HCT116 (cell line): ENCODE results near the gene EP400. TPM values are rescaled to one million over a fixed set of nuclear protein-coding genes. Genes with fewer than 3 reads are reported as not detected.
A peak's percentile ranks its signal among the peaks of the same experiment; 100 is the strongest.

Experiments
- ATAC-seq: fragments of 200-7000 bp; cut with Tn5 transposase; 2 replicates; pipeline ENCODE4 v1.9.1; 2020; ENCODE audit warnings: mild to moderate bottlenecking, moderate library complexity
- BruUV-seq: library from RNA; stranded (reverse); fragments of 400-500 nt; replicated peaks from 2 replicates; lab custom pipeline; 2021; lab: Mats Ljungman, UMichigan
- CTCF ChIA-PET: fragments of 300-600 bp; sonication (Branson Sonifier 250); formaldehyde crosslinking; loops from one replicate; lab custom pipeline; 2021; ENCODE audit warnings: antibody characterized with exemption; lab: Charles Lee
- POLR2A ChIA-PET: fragments of 300-600, 350-600 bp; sonication (Branson Sonifier 250); formaldehyde crosslinking; loops from one replicate; lab custom pipeline; 2021; ENCODE audit warnings: antibody characterized with exemption; lab: Charles Lee
- RAD21 ChIA-PET, 2 experiments: fragments of 300-600 bp; sonication (Branson Sonifier 250); formaldehyde crosslinking; loops; one replicate each; lab custom pipeline; 2023; ENCODE audit warnings: low total read pairs in 2 of 2; ENCODE audit not compliant: uncharacterized antibody in 2 of 2, unreplicated experiment in 2 of 2, low non-redundant PET in 1 of 2; lab: Charles Lee
- DNase-seq: peaks from one replicate; pipeline ENCODE4 v3.0.0-alpha.2; 2010; ENCODE audit warnings: low read depth, low spot score
- H2AFZ ChIP-seq: fragments of 200-600 bp; shearing (Covaris generic), sonication (generic); 2 replicates; pipeline ENCODE4 v1.6.1; 2017; ENCODE audit warnings: low read depth, mixed run types, mixed read lengths, antibody characterized with exemption, low read length; ENCODE audit not compliant: poor library complexity, severe bottlenecking
- H3K27ac ChIP-seq: 2 replicates; pipeline ENCODE4 v1.5.1; 2012; ENCODE audit warnings: low read depth, low read length
- H3K27me3 ChIP-seq: fragments of 200-600 bp; sonication (generic); 2 replicates; pipeline ENCODE4 v1.6.1; 2016; ENCODE audit warnings: mixed run types, low read length, mixed read lengths; ENCODE audit not compliant: insufficient read depth
- H3K36me3 ChIP-seq, 2 experiments: fragments of 200-500 bp in 1 of 2; fragments of 200-600 bp in 1 of 2; sonication (Bioruptor generic) in 1 of 2; sonication (generic) in 1 of 2; 2 replicates each; pipeline versions ENCODE4 v1.5.1 to v1.6.1; 2014 to 2016; ENCODE audit warnings: low read length in 2 of 2, inconsistent platforms in 1 of 2, mixed read lengths in 1 of 2, mixed run types in 1 of 2; ENCODE audit not compliant: insufficient read depth in 2 of 2, control insufficient read depth in 1 of 2
- H3K4me1 ChIP-seq, 2 experiments: fragments of 200-600 bp in 1 of 2; sonication (generic) in 1 of 2; 2 replicates each; pipeline versions ENCODE4 v1.5.1 to v1.6.1; 2012 to 2017; ENCODE audit warnings: low read length in 2 of 2, inconsistent platforms in 1 of 2, mild to moderate bottlenecking in 1 of 2, mixed read lengths in 1 of 2, mixed run types in 1 of 2, moderate library complexity in 1 of 2; ENCODE audit not compliant: insufficient read depth in 2 of 2, control insufficient read depth in 1 of 2
- H3K4me2 ChIP-seq: fragments of 200-600 bp; sonication (generic); 2 replicates; pipeline ENCODE4 v1.6.1; 2017; ENCODE audit warnings: mixed run types, low read length, mixed read lengths
- H3K4me3 ChIP-seq, 2 experiments: fragments of 200-600 bp in 1 of 2; sonication (generic) in 1 of 2; replicated peaks in 1 of 2; 2 replicates each; pipeline ENCODE4 v1.5.1; 2011 to 2016; ENCODE audit warnings: low read length in 2 of 2, control low read depth in 1 of 2, low read depth in 1 of 2, mild to moderate bottlenecking in 1 of 2, mixed read lengths in 1 of 2, mixed run types in 1 of 2
- H3K79me2 ChIP-seq: fragments of 200-600 bp; sonication (generic); 2 replicates; pipeline ENCODE4 v1.6.1; 2017; ENCODE audit warnings: mild to moderate bottlenecking, mixed run types, low read length, moderate library complexity, mixed read lengths; ENCODE audit not compliant: insufficient read depth
- H3K9ac ChIP-seq: fragments of 200-600 bp; sonication (generic); 2 replicates; pipeline ENCODE4 v1.6.1; 2016; ENCODE audit warnings: low read length, mixed read lengths
- H3K9me2 ChIP-seq: fragments of 200-600 bp; sonication (generic), shearing (Covaris generic); 2 replicates; pipeline ENCODE4 v1.6.1; 2017; ENCODE audit warnings: mixed run types, mild to moderate bottlenecking, moderate library complexity; ENCODE audit not compliant: insufficient read depth
- H3K9me3 ChIP-seq, 2 experiments: fragments of 200-500 bp in 1 of 2; fragments of 200-600 bp in 1 of 2; sonication (Bioruptor generic) in 1 of 2; sonication (generic) in 1 of 2; 2 replicates each; pipeline ENCODE4 v1.6.1; 2014 to 2017; ENCODE audit warnings: low read length in 2 of 2, mixed read lengths in 2 of 2, inconsistent platforms in 1 of 2, low read depth in 1 of 2, mild to moderate bottlenecking in 1 of 2, mixed run types in 1 of 2, moderate library complexity in 1 of 2; ENCODE audit not compliant: control insufficient read depth in 1 of 2, insufficient read depth in 1 of 2
- H4K20me1 ChIP-seq: fragments of 200-600 bp; sonication (generic), shearing (Covaris generic); 2 replicates; pipeline ENCODE4 v1.6.1; 2017; ENCODE audit warnings: mixed run types, mild to moderate bottlenecking, moderate library complexity; ENCODE audit not compliant: insufficient read depth
- JUND ChIP-seq: IDR thresholded peaks from 2 replicates; pipeline ENCODE4 v1.6.1; 2012
- REST ChIP-seq: IDR thresholded peaks from 2 replicates; pipeline ENCODE4 v1.6.1; 2012; ENCODE audit warnings: low read depth
- TCF7L2 ChIP-seq: IDR thresholded peaks from 2 replicates; pipeline ENCODE4 v1.7.0; 2011; ENCODE audit warnings: borderline replicate concordance, inconsistent platforms; ENCODE audit not compliant: insufficient read depth, insufficient read length; ENCODE audit errors: extremely low read depth
- ZNF274 ChIP-seq: fragments of 200-500 bp; sonication (Bioruptor generic); IDR thresholded peaks from 2 replicates; pipeline ENCODE4 v1.6.1; 2014; ENCODE audit warnings: mild to moderate bottlenecking, low read depth, low read length, inconsistent platforms
- intact Hi-C: fragments of 100-400 bp; cut with micrococcal nuclease; formaldehyde crosslinking; loops from 2 replicates; pipeline ENCODE4 v1.10.0; 2022
- total RNA-seq: library from RNA; stranded (reverse); gene quantifications from one replicate; pipeline ENCODE4 v1.2.1, GENCODE V29; 2021; ENCODE audit not compliant: unreplicated experiment

The EP400 gene
- total RNA-seq, 1 experiment from 2014 or later, result 54.5 TPM

- CTCF ChIA-PET, result no interaction called here
- BruUV-seq, result no TSS peak
- RAD21 ChIA-PET, result no interaction called here
- POLR2A ChIA-PET, result no interaction called here
- Histone ChIP-seq H3K4me2 (no peak overlapping the region), H4K20me1 (no peaks in the 10 kb centered on the region; the same call in 1 of the 2 replicates), H3K9me3 (no peaks in the 10 kb centered on the region), H3K27me3 (no peaks in the 10 kb centered on the region), H3K9me2 (no peaks in the 10 kb centered on the region), H3K4me1 (peaks cover 12 to 17% of the 10 kb centered on the region in 2 experiments), H3K79me2 (peaks cover 12% of the 10 kb centered on the region; the same call in 1 of the 2 replicates), H3K4me3 (no peak overlapping the region), H2AFZ (no peak overlapping the region), H3K9ac (no peak overlapping the region), H3K27ac (no peak overlapping the region), H3K36me3 (peaks cover 11 to 21% of the 10 kb centered on the region in 2 experiments; a peak in 3 of 4 replicates)
- ATAC-seq (no peak), DNase-seq (no peak)
- intact Hi-C loops, result no loop called here
- TF ChIP-seq TCF7L2, result no peak
These were observed 131.7 kb downstream of the EP400 start for GRCh38 chr12:132081423-132081822.

GRCh38 chr12:132083614-132083940 is 133.8 kb downstream of the EP400 start:
- Histone ChIP-seq H3K9me3 (no peaks in the 10 kb centered on the region), H3K9me2 (no peaks in the 10 kb centered on the region), H3K79me2 (peaks cover 12% of the 10 kb centered on the region; the same call in 1 of the 2 replicates), H4K20me1 (no peaks in the 10 kb centered on the region), H3K27ac (peak overlapping the region; percentile 42; the same call in 1 of the 2 replicates), H3K4me3 (peak overlapping the region; percentile 12 to 44; a peak in 3 of 4 replicates), H3K9ac (peak overlapping the region; percentile 52), H2AFZ (peak overlapping the region; percentile 54), H3K36me3 (peaks cover 0 to 6% of the 10 kb centered on the region in 2 experiments; a peak in 1 of 4 replicates), H3K4me2 (peak overlapping the region; percentile 82), H3K27me3 (no peaks in the 10 kb centered on the region), H3K4me1 (peaks cover 12 to 17% of the 10 kb centered on the region in 2 experiments)
- no TSS peak for BruUV-seq
- intact Hi-C loops, result no loop called here
- ChIA-PET POLR2A (no interaction called here), CTCF (no interaction called here), RAD21 (no interaction called here)
- DNase-seq (no peak), ATAC-seq (no peak)
- TF ChIP-seq REST (no peak), ZNF274 (no peak), JUND (no peak)
